ENCODE results near the gene SAMD1. TPM values are rescaled to one million over a fixed set of nuclear protein-coding genes. Genes with fewer than 3 reads are reported as not detected.

The SAMD1 gene
- total and polyA plus RNA-seq, 9 of the 15 experiments (the other 6 are each of a cell fraction or from before 2014, with no cell fraction given) = 2.9 to 96.0 (median 43.5) TPM

GRCh38 chr19:14136509-14137281 is 46.1 kb upstream of the SAMD1 start, which contains the start of gene ASF1B (continued):
- TF ChIP-seq CUX1 (CRISPR knock-in tag; IDR thresholded peaks at IDR 0.05) (no peak), CTCF (IDR thresholded peaks at IDR 0.05 in 2 of 3, conservative IDR thresholded peaks at IDR 0.05 in 1 of 3; ENCODE audit: insufficient read depth in 2 of 3, low read depth in 1 of 3, low read length in 3 of 3) (peak; percentile 91 to 98 (median 94)), SP2 (IDR thresholded peaks at IDR 0.05; ENCODE audit: extremely low read depth, low read depth, low read length, poor library complexity, severe bottlenecking) (peak; percentile 42), LARP7 (IDR thresholded peaks at IDR 0.05) (no peak), ZKSCAN1 (IDR thresholded peaks at IDR 0.05; ENCODE audit: low read depth, low read length) (no peak), GMEB1 (CRISPR knock-in tag; IDR thresholded peaks at IDR 0.05) (peak; percentile 79), XRCC4 (IDR thresholded peaks at IDR 0.05; ENCODE audit: extremely low read depth, insufficient read depth, insufficient read length) (no peak), RBM17 (IDR thresholded peaks at IDR 0.05; ENCODE audit: borderline replicate concordance, low read depth, low read length) (no peak), THRA (IDR thresholded peaks at IDR 0.05) (no peak), HDAC3 (IDR thresholded peaks at IDR 0.05; ENCODE audit: borderline replicate concordance, partially characterized antibody) (no peak), ZBTB5 (IDR thresholded peaks at IDR 0.05) (no peak), ZNF124 (CRISPR knock-in tag; IDR thresholded peaks at IDR 0.05) (no peak), ZNF23 (CRISPR knock-in tag; IDR thresholded peaks at IDR 0.05) (no peak), DMBX1 (CRISPR knock-in tag; IDR thresholded peaks at IDR 0.05; ENCODE audit: borderline replicate concordance) (no peak), XRCC5 (IDR thresholded peaks at IDR 0.05; ENCODE audit: low read depth, low read length) (peak; percentile 38)
